ENCODE results near the gene RAB5B.

- TF ChIP-seq CTCF (conservative IDR thresholded peaks at IDR 0.05; ENCODE audit: low read length) (no peak), EZH2phosphoT487 (IDR thresholded peaks at IDR 0.05; ENCODE audit: borderline replicate concordance, low read depth, low read length) (no peak)
These were observed 30.3 kb downstream of the RAB5B start for GRCh38 chr12:56004211-56004610.

Measured in OCI-LY7 (cell line).